HEK293 (cell line): ENCODE measurements around the gene EBNA1BP2.
A peak's percentile ranks its signal among the peaks of the same experiment; 100 is the strongest.

Source experiments
- BCL6B ChIP-seq: fragments of 450-650 bp; formaldehyde crosslinking; IDR thresholded peaks from 2 replicates; pipeline ENCODE4 v1.5.1; 2017; ENCODE audit warnings: missing biosample characterization, missing genetic modification characterization
- GLIS1 ChIP-seq: fragments of 450-650 bp; formaldehyde crosslinking; IDR thresholded peaks from 2 replicates; pipeline ENCODE4 v1.5.1; 2016; ENCODE audit warnings: missing biosample characterization, missing genetic modification characterization
- KLF9 ChIP-seq: fragments of 450-650 bp; formaldehyde crosslinking; IDR thresholded peaks from 2 replicates; pipeline ENCODE4 v1.5.1; 2016; ENCODE audit warnings: missing biosample characterization, missing genetic modification characterization, low read depth
- MYNN ChIP-seq: fragments of 450-650 bp; formaldehyde crosslinking; IDR thresholded peaks from 2 replicates; pipeline ENCODE4 v1.5.1; 2016; ENCODE audit warnings: missing biosample characterization, missing genetic modification characterization, borderline replicate concordance
- PATZ1 ChIP-seq: fragments of 450-650 bp; formaldehyde crosslinking; IDR thresholded peaks from 2 replicates; pipeline ENCODE4 v1.5.1; 2016; ENCODE audit warnings: missing biosample characterization, missing genetic modification characterization
- PRDM10 ChIP-seq: fragments of 450-650 bp; formaldehyde crosslinking; IDR thresholded peaks from 2 replicates; pipeline ENCODE4 v1.5.1; 2016; ENCODE audit warnings: missing biosample characterization, missing genetic modification characterization
- WT1 ChIP-seq: fragments of 450-650 bp; formaldehyde crosslinking; IDR thresholded peaks from 2 replicates; pipeline ENCODE4 v1.5.1; 2016; ENCODE audit warnings: missing biosample characterization, missing genetic modification characterization
- ZBTB11 ChIP-seq: fragments of 450-650 bp; formaldehyde crosslinking; conservative IDR thresholded peaks from 2 replicates; pipeline ENCODE4 v1.5.1; 2016; ENCODE audit warnings: low read depth, missing biosample characterization, missing genetic modification characterization
- ZIC2 ChIP-seq: fragments of 450-650 bp; formaldehyde crosslinking; IDR thresholded peaks from 2 replicates; pipeline ENCODE4 v1.5.1; 2016; ENCODE audit warnings: missing biosample characterization, missing genetic modification characterization
- ZNF2 ChIP-seq: fragments of 450-650 bp; formaldehyde crosslinking; IDR thresholded peaks from 2 replicates; pipeline ENCODE4 v1.5.1; 2016; ENCODE audit warnings: missing biosample characterization, missing genetic modification characterization
- ZNF600 ChIP-seq: fragments of 450-650 bp; formaldehyde crosslinking; IDR thresholded peaks from 2 replicates; pipeline ENCODE4 v1.5.1; 2016; ENCODE audit warnings: missing biosample characterization, missing genetic modification characterization
- ZNF747 ChIP-seq: fragments of 450-650 bp; formaldehyde crosslinking; IDR thresholded peaks from 2 replicates; pipeline ENCODE4 v1.5.1; 2016; ENCODE audit warnings: missing biosample characterization, missing genetic modification characterization
- TF ChIP-seq, protein P1 (sequence below): fragments of 450-650 bp; formaldehyde crosslinking; IDR thresholded peaks from 2 replicates; pipeline ENCODE4 v1.5.1; 2017; ENCODE audit warnings: missing biosample characterization, missing genetic modification characterization

Gene EBNA1BP2

GRCh38 chr1:43147625-43148327, 24.3 kb downstream of the EBNA1BP2 start (continued):
- TF ChIP-seq BCL6B (tag by site-specific recombination) = peak; percentile 48; the same call in 1 of the 2 replicates
- peak; percentile 60 for TF ChIP-seq KLF9 (tag by site-specific recombination)
- TF ChIP-seq ZBTB11 (tag by site-specific recombination) = 0 out of 2 replicates have a peak, but pooled peaks have one; percentile 34
- TF ChIP-seq ZIC2 (tag by site-specific recombination) = peak; percentile 14; the same call in 1 of the 2 replicates
- peak; percentile 69 for TF ChIP-seq GLIS1 (tag by site-specific recombination)
- peak; percentile 53 for TF ChIP-seq PATZ1 (tag by site-specific recombination)
- TF ChIP-seq, protein P1, sequence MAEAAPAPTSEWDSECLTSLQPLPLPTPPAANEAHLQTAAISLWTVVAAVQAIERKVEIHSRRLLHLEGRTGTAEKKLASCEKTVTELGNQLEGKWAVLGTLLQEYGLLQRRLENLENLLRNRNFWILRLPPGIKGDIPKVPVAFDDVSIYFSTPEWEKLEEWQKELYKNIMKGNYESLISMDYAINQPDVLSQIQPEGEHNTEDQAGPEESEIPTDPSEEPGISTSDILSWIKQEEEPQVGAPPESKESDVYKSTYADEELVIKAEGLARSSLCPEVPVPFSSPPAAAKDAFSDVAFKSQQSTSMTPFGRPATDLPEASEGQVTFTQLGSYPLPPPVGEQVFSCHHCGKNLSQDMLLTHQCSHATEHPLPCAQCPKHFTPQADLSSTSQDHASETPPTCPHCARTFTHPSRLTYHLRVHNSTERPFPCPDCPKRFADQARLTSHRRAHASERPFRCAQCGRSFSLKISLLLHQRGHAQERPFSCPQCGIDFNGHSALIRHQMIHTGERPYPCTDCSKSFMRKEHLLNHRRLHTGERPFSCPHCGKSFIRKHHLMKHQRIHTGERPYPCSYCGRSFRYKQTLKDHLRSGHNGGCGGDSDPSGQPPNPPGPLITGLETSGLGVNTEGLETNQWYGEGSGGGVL (tag by site-specific recombination) = peak; percentile 33
- 0 out of 2 replicates have a peak, but pooled peaks have one; percentile 47 for TF ChIP-seq PRDM10 (tag by site-specific recombination)
- peak; percentile 100 for TF ChIP-seq MYNN
- 0 out of 2 replicates have a peak, but pooled peaks have one; percentile 20 for TF ChIP-seq WT1 (tag by site-specific recombination)
- TF ChIP-seq ZNF747 (tag by site-specific recombination) = no peak
- TF ChIP-seq ZNF600 (tag by site-specific recombination) = peak; percentile 39; the same call in 1 of the 2 replicates
- TF ChIP-seq ZNF2 (tag by site-specific recombination) = no peak
